D721Med (cell line): Measurements from ENCODE around the gene BRD3.

ENCODE experiments used
- DNase-seq: peaks from one replicate; pipeline ENCODE4 v3.0.0; 2011; ENCODE audit warnings: low spot score; ENCODE audit not compliant: insufficient read length
- FAIRE-seq: peaks from 2 replicates; lab custom pipeline; 2011; peaks lifted over from hg19 to GRCh38; lab: Jason Lieb, UNC
- CTCF ChIP-seq: IDR thresholded peaks from 2 replicates; pipeline ENCODE4 v1.5.1; 2012; ENCODE audit warnings: mild to moderate bottlenecking, control low read depth; ENCODE audit not compliant: insufficient read depth; ENCODE audit errors: missing control alignments

The BRD3 gene

GRCh38 chr9:134035041-134036039 lies 32.5 kb downstream of the BRD3 start:
- no peak for TF ChIP-seq CTCF
- FAIRE-seq = no peak
- no peak for DNase-seq

DNA sequence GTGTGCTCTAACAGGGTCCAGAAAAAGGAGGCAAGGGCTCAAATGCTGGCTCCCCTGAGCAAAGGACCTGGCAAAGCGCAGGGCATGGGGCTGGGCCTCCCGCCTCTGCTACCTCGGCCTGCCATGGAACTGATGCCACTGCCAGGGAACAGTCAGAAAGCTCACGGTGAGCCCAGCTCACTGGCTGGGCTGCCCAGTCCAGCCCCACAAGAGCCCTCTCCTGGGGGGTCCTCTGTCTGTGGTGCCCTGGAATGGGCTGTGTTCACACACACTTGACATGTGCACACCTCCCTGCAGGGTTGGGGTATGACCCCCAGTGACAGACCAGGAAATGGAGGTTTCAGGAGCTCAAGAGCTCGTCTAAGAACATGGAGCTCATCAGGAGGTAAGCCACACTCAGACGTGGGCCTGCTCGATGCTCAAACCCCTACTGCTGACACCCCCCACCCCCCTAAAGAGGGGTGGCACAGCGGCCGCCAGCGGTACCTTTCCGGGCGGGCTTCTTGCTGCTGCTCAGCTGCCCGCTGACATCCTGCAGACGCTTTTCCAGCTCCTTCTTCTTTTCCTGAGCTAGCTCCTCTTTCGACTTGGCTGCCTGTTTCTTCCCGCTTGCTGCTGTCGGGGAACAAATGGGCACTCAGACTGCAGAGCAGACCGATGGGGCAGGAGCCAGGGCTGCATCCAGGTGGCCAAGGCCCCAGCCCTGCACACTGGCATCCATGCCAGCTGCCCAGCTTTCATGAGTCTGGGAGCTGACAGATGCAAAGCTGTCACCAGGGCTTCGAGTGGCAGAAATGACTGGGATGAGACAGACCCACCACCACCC lies 33.4 kb downstream of the BRD3 start:
- DNase-seq (no peak), FAIRE-seq (no peak)
- no peak for TF ChIP-seq CTCF

DNA sequence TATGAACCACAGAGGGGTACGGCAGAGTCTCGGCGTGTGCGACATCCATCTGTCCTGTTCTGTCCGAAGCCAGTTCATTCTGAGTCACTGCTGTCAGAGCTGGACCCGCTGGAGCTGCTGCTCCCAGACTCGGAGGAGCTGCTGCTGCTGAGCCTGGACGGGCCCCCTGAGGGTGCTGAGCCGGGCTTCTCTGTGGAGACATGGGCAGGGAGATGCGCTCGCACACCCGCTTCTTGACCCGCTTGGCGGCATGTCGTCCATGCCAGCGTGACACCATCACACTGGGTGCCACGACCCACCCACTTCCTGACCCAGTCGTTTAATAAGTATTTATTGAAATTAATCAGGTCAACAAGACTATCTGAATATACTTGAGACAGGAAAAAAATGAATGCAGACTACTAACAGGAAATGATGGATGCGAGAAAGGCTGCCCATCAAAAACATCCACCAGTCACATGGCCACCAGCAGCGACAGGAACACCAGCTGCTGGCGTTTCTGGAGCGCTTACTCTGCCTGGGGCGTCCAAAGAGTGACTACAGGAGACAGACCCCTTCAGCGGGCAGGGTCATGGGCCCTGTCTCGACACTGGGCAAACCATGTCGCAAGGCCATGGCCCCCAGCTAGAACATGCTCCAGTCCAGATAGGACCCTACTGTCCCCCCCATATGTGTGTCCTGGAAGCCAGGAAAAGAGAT lies 34.2 kb downstream of the BRD3 start:
- no peak for DNase-seq
- FAIRE-seq = no peak
- TF ChIP-seq CTCF = no peak

- DNase-seq (no peak), FAIRE-seq (no peak)
- no peak for TF ChIP-seq CTCF
Measured at GRCh38 chr9:134032456-134033222, 35.2 kb downstream of the BRD3 start.

- no peak for TF ChIP-seq CTCF
- FAIRE-seq = no peak
Measured at GRCh38 chr9:134031783-134032182, 36.0 kb downstream of the BRD3 start.

DNA sequence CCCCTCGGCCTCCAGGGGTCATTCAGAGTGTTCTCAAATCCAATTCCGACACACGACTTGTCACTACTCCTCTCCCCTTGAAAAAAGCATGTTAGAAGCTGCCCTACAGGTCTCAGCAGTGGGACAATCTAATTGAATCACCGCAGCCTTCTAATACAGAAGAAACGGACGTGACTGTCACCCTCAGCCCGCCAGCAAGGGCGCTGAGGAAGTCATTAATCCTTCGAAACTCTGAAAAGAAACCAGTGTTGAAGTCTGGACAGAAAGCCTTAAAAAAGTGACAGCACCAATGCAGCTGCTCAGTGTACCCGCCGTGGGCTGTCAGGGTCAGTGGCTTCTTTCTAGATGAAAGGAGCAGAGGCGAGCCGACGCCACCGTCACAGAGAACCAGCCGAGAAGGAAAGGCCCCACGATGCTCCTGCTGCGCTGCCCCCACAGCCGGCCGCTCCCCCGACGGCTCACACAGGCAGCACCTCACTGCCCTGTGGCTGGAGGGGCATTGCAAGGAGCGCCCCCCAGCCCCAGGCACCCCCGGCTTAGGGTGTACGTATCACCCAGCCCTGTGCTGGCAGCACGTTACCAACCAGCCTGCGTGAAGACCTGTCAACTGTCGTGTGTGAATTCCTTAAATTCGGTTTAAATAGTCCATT lies 36.9 kb downstream of the BRD3 start:
- no peak for DNase-seq
- TF ChIP-seq CTCF = no peak
- FAIRE-seq = no peak

More at GRCh38 chr9:134031783-134032182, 36.0 kb downstream of the BRD3 start:
- no peak for DNase-seq
